Stomach (tissue), 9 donors: ENCODE measurements around the gene JAK2. TPM values are rescaled to one million over a fixed set of nuclear protein-coding genes. Genes with fewer than 3 reads are reported as not detected.

Experiments used
- DNase-seq, 2 donors: peaks; one replicate each; pipeline versions ENCODE4 v3.0.0 to v3.0.0-alpha.2; 2013 to 2019
- H3K27ac ChIP-seq, 5 donors: fragments of 200-600 bp in 4 of 5; sonication (generic) in 4 of 5; one replicate each; pipeline ENCODE4 v1.5.1; 2013 to 2019; ENCODE audit warnings: mild to moderate bottlenecking in 1 of 5, moderate library complexity in 1 of 5
- H3K27me3 ChIP-seq, 3 donors: fragments of 200-600 bp; sonication (generic); one replicate each; pipeline ENCODE4 v1.5.1; 2017 to 2019; ENCODE audit warnings: mixed run types in 1 of 3
- H3K36me3 ChIP-seq, 4 donors: fragments of 200-600 bp; sonication (generic); 1 replicate in 3 of 4; 2 replicates in 1 of 4; pipeline ENCODE4 v1.5.1; 2016 to 2019
- H3K4me1 ChIP-seq, 4 donors: fragments of 200-600 bp; sonication (generic); one replicate each; pipeline ENCODE4 v1.5.1; 2016 to 2019
- H3K4me3 ChIP-seq, 4 donors: fragments of 200-600 bp; sonication (generic) in 3 of 4; one replicate each; pipeline ENCODE4 v1.5.1; 2016 to 2019; ENCODE audit warnings: mild to moderate bottlenecking in 1 of 4
- H3K9me3 ChIP-seq, 4 donors: fragments of 200-600 bp; sonication (generic); one replicate each; pipeline ENCODE4 v1.5.1; 2016 to 2019
- EP300 ChIP-seq: sonication (generic); formaldehyde crosslinking; IDR thresholded peaks from one replicate; pipeline ENCODE4 v1.6.1; 2017; ENCODE audit warnings: antibody characterized with exemption
- POLR2A ChIP-seq, 4 donors: fragments of 450-650 bp; IDR thresholded peaks; one replicate each; pipeline ENCODE4 v1.6.1; 2016; ENCODE audit warnings: antibody characterized with exemption in 4 of 4, control low read depth in 2 of 4, mild to moderate bottlenecking in 1 of 4, moderate library complexity in 1 of 4
- POLR2AphosphoS5 ChIP-seq, 3 donors: sonication (generic); formaldehyde crosslinking; IDR thresholded peaks; one replicate each; pipeline ENCODE4 v1.6.1; 2016; ENCODE audit warnings: antibody characterized with exemption in 3 of 3
- WGBS, 5 donors: extraction: QIAGEN DNeasy Blood & Tissue Kit in 3 of 5; methylation state at CpG; one replicate each; pipeline versions ENCODE4 v1.1.5 to v1.1.7; 2013 to 2018; 5-methylcytosine and 5-hydroxymethylcytosine counted together
- intact Hi-C: fragments of 100-400 bp; cut with DNase I; formaldehyde crosslinking; loops from one replicate; pipeline ENCODE4 v1.15.1; 2023; ENCODE audit warnings: low total_unique reads
- polyA plus RNA-seq, 3 donors: library from polyadenylated mRNA; stranded (reverse); fragments of 200-250 nt; gene quantifications; one replicate each; pipeline ENCODE4 v1.2.3, GENCODE V29; 2013
- total RNA-seq, 5 donors: library from RNA; depleted of rRNA; stranded (reverse); fragments of >200 nt; gene quantifications; one replicate each; pipeline versions ENCODE4 v1.1.0 to v1.2.3, GENCODE V29; 2014 to 2016
- TF ChIP-seq, protein P1 (sequence below), 7 experiments: fragments of 450-650 bp in 4 of 7; fragments of 200-600 bp in 3 of 7; sonication (generic) in 3 of 7; IDR thresholded peaks; one replicate each; pipeline ENCODE4 v1.5.1; 2016 to 2019; ENCODE audit warnings: antibody characterized with exemption in 7 of 7, control low read depth in 2 of 7, mild to moderate bottlenecking in 1 of 7
- donor health status: healthy with polysubstance abuse.
- donor health status: Bipolar disorder and iron deficiency.
- donor health status: healthy.

Gene JAK2
- total and polyA plus RNA-seq, 8 donors: 3.9 to 58.6 (median 26.0) TPM

DNA sequence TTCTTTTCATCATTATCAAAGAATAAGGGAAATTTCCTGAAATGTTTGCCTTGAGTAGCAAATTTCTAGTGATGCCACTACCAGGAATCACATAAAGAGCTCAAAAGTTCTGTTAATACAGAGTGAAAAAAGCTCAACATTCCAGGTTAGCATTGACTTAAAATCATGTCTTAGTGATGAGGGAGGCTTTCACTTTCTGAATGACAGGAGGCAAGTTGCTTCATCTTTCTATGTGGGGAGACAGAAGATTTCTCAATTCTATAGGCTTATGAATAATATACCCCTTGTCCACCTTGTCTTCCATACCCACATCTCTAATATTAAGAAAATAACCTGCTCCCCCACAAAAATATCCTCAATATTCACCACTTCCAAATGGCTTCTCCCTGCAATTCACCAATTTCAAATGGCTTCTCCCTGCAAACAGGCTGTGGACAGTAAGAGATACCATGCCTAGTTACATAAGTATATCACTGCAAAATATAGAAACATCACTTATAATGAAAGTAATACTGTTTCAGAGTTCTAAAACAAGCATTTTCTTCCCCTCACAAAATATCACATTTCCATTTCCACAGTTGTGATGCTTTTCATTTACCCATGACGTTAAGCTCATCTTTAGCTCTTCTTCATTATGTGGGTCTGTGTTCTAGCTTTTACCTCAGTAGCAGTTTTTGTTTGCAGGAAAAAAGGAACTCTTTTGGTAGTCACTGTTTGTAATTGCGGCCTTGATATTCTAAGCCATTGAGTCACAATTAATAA is 2.2 kb upstream of the JAK2 start:
- Histone ChIP-seq H3K27me3 (no peaks in the 10 kb centered on the region), H3K4me1 (peaks cover 12 to 48% (median 27%) of the 10 kb centered on the region in 4 donors), H3K27ac (peak overlapping the region in 2 of 5 donors; percentile 99), H3K4me3 (no peak overlapping the region), H3K36me3 (no peaks in the 10 kb centered on the region), H3K9me3 (no peaks in the 10 kb centered on the region)
- TF ChIP-seq, protein P1, sequence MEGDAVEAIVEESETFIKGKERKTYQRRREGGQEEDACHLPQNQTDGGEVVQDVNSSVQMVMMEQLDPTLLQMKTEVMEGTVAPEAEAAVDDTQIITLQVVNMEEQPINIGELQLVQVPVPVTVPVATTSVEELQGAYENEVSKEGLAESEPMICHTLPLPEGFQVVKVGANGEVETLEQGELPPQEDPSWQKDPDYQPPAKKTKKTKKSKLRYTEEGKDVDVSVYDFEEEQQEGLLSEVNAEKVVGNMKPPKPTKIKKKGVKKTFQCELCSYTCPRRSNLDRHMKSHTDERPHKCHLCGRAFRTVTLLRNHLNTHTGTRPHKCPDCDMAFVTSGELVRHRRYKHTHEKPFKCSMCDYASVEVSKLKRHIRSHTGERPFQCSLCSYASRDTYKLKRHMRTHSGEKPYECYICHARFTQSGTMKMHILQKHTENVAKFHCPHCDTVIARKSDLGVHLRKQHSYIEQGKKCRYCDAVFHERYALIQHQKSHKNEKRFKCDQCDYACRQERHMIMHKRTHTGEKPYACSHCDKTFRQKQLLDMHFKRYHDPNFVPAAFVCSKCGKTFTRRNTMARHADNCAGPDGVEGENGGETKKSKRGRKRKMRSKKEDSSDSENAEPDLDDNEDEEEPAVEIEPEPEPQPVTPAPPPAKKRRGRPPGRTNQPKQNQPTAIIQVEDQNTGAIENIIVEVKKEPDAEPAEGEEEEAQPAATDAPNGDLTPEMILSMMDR (IDR thresholded peaks at IDR 0.05): no peak
- TF ChIP-seq POLR2AphosphoS5 (IDR thresholded peaks at IDR 0.05) (no peak), EP300 (no peak), POLR2A (IDR thresholded peaks at IDR 0.05) (no peak)
- intact Hi-C loops: loop anchor here (10.0 kb wide), 2 partner anchors 188 to 218 kb away; partner anchors contain the start of gene RCL1
- no peak for DNase-seq
- WGBS, 5 donors: 83 to 90% (median 88%) methylated on average over 2 of the region's 2 CpGs

DNA sequence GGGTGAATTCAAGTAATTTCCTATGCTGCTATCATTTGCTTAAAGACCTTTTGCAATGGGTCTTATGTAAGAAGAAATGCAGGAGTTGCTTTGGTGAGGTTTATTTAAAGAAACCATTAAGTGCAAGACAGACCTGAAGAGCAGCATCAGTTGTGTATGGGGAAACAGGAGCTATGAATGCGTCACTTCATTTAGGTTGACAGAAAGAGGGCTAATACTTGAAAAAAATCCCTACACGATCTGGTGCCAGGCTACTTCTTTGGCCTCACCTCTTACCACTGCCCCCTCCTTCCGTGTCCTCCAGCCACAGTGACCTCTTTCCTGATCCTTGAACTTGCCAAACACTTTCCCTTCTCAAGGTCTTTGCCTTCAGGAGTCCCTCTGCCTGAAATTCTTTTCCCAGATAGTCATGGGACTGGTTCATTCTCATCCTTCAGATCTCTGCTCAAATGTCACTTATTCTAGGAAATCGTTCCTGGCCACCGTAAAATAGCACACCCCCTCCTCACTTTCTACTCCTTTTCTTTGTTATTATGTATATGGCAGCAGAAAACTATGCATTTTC is 1.4 kb upstream of the JAK2 start:
- H3K27ac ChIP-seq: peak overlapping the region; percentile 97 to 99 (median 98)
- intact Hi-C loops: loop anchor here (10.0 kb wide), 2 partner anchors 189 to 219 kb away; partner anchors contain the start of gene RCL1
- H3K27me3 ChIP-seq: no peaks in the 10 kb centered on the region
- H3K4me1 ChIP-seq: peaks cover 20 to 55% (median 35%) of the 10 kb centered on the region in 4 donors
- no peaks in the 10 kb centered on the region for H3K36me3 ChIP-seq
- DNase-seq: peak in 1 of 2 donors; percentile 23
- WGBS, 5 donors: 41 to 53% (median 45%) methylated on average over 5 of the region's 5 CpGs
- TF ChIP-seq POLR2AphosphoS5 (IDR thresholded peaks at IDR 0.05) (no peak), POLR2A (IDR thresholded peaks at IDR 0.05) (no peak), EP300 (no peak)
- TF ChIP-seq, protein P1 (IDR thresholded peaks at IDR 0.05): no peak
- H3K4me3 ChIP-seq: peak overlapping the region; percentile 73 to 92 (median 86)
- H3K9me3 ChIP-seq: no peaks in the 10 kb centered on the region

DNA sequence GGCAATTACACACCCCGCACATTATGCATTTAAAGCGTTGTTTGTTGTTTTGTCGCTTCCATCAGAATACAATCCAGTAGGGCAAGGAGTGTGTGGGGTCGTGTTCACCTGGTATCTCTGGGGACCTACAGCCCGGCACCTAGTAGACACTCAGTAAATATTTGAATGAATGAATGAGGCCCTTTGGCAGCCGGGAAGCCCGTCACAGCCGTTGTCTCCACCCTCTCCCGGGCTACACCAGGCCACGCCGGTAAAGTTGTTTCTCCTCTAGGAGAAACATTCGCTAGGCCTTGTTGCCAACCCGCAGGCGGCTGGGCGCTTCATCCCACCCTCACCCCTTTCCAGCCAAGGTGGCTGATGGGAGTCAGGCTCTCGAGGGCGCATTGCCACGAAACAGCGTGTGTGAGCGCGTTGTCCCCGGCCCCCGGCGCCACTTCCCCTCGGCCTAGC is 876 bp upstream of the JAK2 start:
- no peaks in the 10 kb centered on the region for H3K36me3 ChIP-seq
- TF ChIP-seq, protein P1 (IDR thresholded peaks at IDR 0.05): no peak
- TF ChIP-seq POLR2A (IDR thresholded peaks at IDR 0.05) (no peak), EP300 (no peak), POLR2AphosphoS5 (IDR thresholded peaks at IDR 0.05) (no peak)
- H3K9me3 ChIP-seq: no peaks in the 10 kb centered on the region
- 6 to 39% (median 7%) methylated on average over 5 to 25 of the region's 25 CpGs for WGBS, 5 donors
- peak overlapping the region; percentile 97 to 99 (median 98) for H3K27ac ChIP-seq
- intact Hi-C loops: loop anchor here (10.0 kb wide), 2 partner anchors 189 to 219 kb away; partner anchors contain the start of gene RCL1
- DNase-seq: no peak
- H3K4me3 ChIP-seq: peak overlapping the region; percentile 73 to 92 (median 86)
- H3K27me3 ChIP-seq: no peaks in the 10 kb centered on the region
- peaks cover 25 to 57% (median 40%) of the 10 kb centered on the region in 4 donors for H3K4me1 ChIP-seq
